IPS-NIHi11 (cell line): ENCODE measurements around the gene PARVG.
"Not testable (repeated sequence)": the region's sequence is repeated elsewhere in the genome, so short reads cannot be mapped to it uniquely, and the experiment has no call there.

ENCODE experiments used
- DNase-seq: peaks from one replicate; pipeline ENCODE4 v3.0.0; 2012; ENCODE audit warnings: mixed read lengths, low spot score

Gene PARVG

DNA sequence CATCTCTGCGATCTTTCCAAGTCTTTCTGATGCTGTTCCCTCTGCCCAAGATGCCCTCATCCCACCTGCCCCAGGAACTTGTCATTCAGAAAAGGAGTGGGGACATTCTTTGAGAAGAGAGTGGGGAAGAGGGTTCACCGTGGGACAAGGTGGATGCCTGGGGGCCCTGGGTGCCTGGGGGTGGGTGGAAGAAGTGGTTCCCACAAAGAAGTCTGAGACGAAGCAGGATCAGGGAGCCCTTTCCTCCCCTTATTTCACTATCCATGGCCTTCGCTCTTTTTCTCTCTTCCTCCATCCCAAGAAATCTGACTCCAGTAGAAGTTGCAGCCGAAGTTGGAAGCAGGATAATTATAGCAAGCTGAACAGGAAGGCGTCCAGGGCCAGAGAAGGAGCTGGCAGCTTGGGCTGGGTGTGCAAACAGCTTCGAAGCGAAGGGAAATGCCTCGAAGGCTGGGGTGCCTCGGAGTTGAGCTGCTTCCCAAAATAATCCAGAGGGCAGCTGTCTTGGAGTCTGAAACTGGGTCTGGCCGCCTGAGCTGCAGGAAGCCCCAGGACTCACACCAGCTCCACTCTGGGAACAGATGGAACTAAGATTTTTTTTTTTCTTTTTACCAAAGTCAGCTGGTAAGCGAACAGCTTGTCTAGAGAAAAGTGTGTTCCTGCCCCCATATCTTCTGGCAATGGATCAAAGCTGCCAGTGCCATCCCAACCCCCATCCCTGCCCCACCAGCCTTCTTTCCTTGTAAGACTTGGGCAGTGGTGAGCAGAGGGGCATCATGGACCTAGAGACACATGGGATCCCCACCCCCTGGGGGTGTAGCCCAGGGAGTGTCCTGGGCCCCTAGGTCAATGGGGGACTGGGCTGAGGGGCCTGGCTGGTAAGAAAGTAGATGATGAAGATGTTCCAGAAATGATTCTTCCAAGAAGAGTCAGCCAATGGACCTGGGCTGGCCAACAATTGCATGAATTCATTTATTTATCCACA lies 31.5 kb downstream of the PARVG start:
- no peak for DNase-seq

DNA sequence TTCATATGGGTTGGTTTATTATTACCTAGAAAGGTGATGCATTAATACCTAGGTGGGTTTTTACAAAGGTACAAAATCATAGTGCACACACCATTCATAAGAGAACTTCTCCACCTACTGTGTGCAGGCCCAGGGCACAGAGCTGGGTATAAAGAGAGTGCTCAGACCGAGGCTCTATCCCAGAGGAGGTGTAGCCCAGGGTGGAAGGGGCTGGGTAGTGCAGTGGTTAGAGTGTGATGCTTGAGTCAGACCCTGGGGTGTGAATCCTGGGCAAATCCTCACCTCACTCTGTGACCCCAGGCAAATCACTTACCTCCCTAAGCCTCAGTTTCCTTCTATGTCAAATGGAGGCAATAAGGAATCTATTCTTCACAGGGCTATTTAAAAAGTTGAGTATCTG lies 32.2 kb downstream of the PARVG start:
- no peak for DNase-seq

GRCh38 chr22:44213489-44214043 lies 32.8 kb downstream of the PARVG start:
- DNase-seq, result no peak

- DNase-seq, result no peak
These were observed 33.5 kb downstream of the PARVG start for GRCh38 chr22:44214187-44214586.

GRCh38 chr22:44214764-44215163 lies 34.0 kb downstream of the PARVG start:
- DNase-seq, result no peak

DNA sequence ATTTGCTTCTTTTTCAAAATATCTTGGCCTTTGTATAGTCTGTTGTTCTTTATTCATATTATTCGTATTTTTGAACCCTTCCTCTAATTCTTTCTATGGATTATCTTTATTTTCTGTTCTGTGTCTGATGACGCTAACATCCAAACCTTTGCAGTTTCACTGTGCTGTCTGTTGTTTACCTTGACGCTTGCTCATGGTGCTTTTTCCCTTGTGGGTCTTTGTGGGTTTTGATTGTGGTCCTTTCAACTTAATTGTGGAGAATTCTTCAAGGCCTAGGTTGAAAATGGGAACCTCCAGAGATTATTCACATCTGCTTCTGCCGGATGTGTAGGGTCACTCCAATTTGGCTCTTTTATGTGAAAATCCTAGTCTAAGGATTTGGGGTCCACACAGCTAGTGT lies 34.6 kb downstream of the PARVG start:
- DNase-seq, result no peak

DNA sequence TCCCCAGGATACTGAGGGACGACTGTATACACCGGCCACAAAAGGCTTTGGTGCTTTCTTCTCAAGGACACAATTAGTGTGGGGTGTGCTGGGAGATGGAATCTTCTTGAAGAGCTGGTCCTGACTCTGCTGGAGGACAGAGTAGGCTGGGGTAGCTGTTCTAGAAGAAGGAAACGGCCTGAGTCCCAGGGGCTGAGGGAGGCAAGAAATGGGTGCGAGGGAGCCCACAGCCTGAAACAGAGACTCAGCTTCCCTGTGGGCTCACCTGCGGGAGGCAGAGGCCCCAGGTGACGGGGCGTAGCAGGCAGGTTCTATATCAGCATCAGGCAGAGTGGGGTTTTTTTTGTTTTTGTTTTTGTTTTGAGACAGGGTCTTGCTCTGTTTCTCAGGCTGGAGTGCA lies 36.6 kb downstream of the PARVG start:
- no peak for DNase-seq

DNA sequence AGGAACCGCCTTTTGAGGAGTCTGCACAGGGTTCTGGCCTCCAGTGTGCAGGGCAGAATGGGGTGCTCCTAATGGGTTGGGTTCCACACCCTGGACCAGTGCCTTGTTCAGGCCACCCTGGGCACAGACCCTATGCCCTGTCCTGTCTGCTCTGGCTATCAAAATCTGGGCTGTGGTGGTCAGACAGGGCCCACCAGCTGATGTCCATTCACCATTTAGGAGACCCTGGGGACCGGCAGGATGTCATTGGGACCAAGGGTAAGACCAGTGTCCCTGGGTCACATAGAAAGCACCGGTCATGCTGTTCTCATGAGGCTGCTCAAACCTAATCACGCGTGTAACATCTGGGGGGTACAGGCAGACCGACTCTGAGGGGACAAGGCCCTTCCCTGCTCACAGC lies 37.3 kb downstream of the PARVG start:
- no peak for DNase-seq

DNA sequence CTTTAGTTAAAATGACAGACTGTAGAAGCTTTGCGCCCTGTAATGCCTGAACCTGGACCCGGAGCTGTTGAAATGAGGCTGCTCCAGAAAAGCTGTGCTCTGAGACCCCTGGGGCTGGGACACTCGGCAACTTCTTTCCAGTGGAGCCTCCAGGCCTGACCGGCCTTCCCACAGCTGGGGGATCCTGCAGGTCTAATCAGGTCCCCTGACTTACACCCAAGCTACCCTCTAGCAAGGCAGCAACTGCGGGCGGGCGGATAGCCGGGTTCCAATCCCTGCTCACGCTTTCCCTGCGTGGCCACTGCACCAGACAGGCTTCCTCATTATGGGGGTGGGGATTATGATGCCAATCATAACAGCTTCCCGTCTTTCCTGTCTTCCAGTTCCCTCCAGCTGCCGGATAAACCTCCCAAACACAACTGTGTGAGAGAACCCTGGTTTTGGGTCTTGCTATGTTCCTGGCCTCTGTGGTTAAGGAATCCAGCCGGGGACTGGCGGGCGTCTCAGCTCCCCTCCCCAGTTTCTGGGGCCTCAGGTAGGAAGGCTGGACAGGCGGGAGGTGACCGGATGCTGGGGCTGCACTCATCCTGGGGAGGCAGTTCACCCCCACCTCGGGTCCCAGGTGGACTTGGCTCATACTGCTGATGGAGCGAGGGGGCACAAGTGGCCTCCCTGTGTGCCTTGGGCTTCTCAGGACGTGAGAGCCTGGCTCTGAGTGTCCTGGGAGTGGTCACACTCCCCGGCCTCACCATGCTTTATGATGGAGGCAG lies 38.6 kb downstream of the PARVG start:
- no peak for DNase-seq

DNA sequence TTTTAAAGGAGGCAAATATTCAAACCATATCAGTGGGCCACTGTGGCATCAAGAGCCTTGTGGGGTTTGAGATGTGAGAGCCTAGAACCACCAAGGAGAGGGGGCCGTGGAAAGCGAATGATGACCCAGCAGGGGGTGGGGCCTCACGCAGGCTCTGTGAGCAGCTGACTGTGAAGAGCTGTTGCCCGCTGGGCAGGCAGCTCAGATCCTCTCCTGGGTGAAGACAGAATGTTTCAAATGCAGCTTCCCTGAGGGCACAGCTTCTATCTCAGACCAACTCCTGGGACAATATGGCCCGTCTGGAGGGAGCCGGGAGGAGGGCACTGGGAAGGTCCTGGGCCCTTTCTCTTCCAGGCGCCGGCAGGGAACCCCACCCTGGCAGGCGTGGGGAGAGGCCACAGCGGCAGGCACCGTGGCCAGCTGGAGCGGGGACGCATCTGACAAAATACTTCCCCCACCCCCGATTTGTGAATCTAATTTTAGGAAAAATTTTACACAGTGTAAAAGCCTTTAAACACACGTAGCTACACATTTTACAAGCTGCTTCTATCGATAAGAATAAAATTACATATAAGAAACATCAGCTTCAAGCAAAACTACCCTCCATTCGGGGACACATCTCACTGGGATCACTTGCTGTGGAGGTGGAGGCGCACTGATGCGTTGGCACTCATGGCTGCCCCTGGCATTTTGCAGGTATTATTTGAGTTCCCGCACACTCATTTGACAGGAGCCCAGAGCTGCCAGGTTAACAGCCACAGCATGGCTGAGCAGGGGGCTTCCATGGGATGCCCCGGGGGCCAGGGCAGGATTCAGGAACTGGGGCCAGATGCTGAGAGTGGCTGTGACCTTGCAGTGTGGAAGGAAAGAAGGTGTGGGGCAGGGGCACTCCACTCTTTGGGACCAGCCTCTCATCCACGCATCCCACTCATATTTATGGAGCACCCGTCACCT lies 40.3 kb downstream of the PARVG start:
- DNase-seq, result no peak

DNA sequence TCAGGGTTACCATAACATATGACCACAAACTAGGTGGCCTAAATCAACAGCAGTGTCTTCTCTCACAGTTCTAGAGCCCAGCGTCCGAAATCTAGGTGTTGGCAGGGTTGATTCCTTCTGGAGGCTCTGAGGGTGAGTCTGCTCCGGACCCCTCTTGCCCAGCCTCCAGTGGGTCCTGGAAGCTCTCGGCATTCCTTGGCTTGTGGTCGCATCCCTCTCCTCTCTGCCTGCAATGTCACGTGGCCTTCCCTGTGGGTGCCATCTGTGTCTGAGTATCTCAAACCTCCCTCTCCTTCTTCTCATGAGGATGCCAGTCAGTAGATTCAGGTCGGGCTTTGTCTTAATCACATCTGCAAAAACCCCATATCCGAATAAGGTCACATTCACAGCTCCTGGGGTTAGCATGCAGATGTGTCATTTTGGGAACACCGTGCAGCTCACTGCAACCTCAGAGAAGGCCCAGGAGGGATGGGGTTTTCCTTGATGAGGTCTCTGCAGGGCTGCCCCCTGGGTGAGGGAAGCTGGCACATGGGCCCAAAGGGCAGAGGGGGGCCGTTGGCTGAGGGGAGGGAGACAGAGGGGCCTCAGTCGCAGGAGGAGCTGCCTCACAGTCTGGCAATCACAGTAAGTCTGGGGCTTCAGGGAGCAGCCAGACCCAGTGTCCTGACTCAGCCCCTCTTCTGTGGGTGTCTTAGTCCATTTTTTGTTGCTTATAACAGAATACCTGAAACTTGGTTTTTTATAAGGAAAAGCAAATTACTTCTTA lies 41.2 kb downstream of the PARVG start:
- no peak for DNase-seq

DNA sequence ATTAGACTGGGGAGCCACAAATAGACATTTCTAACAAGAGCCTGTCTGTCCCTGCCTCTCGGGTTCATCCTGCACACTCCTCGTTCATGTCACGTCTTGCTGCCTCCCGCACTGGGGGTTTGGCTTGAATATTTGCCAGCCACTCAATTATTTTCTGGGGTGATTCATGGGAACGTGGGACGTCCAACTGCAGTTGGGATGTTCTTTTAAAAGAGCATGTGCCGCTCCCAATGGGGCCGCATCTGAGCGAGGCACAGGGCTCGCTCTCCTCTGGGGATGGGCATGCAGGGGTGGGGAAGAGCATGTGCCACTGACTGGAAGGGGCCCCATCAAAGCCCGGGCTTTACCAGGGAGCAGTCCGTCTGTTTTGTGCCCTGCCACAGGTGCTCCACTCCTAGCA lies 43.4 kb downstream of the PARVG start:
- DNase-seq, result no peak

DNA sequence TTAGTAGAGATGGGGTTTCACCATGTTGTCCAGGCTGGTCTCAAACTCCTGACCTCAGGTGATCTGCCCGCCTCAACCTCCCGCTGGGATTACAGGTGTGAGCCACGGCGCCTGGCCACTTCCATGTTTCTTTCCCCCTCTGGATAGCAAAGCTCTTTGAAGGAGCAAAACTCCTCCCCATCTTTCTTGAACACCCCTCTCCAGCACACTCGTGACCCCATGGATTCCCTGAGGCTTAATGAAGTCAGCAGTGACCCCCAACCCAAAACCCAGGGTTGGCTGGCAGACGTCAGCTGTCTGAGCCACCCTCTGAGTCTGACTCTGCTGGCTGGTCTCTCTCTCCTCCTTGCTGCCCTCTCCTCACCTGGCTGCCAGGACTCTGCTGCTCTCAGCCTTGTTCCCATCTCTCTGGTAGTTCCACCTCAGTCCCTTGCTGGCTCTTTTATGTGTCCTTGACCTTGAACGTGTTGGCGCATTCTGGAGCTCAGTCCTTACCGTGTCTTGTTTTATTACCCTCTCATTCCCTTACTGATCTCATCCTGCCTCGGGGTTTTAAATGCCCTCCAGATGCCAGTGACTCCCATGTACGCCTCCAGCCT lies 44.5 kb downstream of the PARVG start:
- no peak for DNase-seq

DNA sequence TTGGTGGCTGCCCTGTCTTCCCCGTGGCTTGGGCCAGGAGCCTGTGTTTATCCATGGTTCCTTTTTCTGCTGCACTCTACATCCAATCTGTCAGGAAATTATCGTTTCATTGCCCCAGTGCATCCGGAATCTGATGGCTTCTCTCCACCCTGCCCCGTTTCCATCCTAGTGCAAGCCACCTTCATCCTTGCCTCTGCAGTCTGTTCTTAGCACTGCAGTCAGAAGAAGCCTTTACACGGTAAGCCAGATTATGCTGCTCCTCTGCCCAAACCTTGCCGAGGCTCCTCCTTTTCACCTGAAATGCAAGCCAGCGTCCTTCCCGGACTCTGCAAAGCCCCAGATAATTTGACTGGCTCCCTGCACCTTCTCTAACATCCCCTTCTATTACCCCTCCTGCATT lies 45.1 kb downstream of the PARVG start:
- no peak for DNase-seq

DNA sequence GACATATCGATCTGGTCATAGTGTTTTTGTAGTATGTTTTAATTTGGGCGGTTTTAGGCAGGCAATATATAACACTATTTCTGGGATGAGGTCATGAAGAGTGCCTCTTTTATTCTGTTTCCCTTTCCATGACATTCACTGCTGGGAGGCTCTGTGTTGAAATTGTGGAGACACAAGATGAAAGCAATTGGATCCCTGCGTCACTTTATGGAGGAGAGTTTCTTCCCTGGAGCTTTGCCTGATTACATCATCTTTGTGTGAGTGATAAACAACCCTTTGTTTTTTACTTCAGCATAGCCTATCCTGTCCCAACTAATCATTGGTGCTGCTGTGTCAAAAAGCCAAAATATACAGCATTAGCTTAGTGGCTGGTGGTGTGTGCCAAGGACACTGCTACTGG lies 48.6 kb downstream of the PARVG start:
- DNase-seq, result no peak

- DNase-seq, result no peak
These were observed 49.1 kb downstream of the PARVG start for GRCh38 chr22:44229809-44230208.

DNA sequence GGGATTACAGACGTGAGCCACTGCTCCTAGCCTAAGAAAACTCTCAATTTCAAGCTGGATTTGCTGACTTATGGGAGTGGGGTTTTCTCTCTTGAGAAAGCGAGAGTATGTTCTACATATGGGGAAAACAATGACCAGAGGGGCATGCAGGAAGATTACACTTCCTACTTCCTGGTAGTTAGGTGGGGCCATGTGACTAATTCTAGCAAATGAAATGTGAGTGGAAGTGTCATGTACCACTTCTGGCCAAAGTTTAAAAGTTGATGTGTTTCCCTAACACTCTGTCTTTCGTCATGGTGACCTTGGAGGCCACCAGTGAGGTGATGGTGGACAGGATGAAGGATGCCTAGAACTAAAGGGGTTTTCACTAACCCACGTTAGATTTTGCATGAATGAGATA lies 50.5 kb downstream of the PARVG start:
- DNase-seq, result no peak

GRCh38 chr22:44234372-44234771 lies 53.6 kb downstream of the PARVG start:
- DNase-seq, result not testable (repeated sequence)

- no peak for DNase-seq
These were observed 56.6 kb downstream of the PARVG start for GRCh38 chr22:44237290-44237689.

DNA sequence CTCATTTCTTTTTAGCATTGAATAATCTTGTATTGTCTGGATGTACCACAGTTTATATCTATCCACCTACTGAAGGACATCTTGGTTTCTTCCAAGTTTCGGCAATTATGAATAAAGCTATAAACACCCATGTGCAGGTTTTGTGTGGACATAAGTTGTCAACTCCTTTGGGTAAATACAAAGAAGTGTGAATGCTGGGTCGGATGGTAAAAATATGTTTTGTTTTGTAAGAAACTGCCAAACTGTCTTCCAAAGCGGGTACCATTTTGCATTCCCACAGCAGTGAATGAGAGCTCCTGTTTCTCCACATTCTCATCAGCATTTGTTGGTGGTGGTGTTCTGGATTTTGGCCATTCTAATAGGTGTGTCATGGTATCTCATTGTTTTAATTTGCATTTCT lies 60.4 kb downstream of the PARVG start:
- DNase-seq, result not testable (repeated sequence)
